Inflammatory macrophage treated with lipopolysaccharide for 1 hour (primary cell): ENCODE data around the gene CACNA2D4.

Experiments
- DNase-seq, 2 donors: peaks; one replicate each; pipeline ENCODE4 v3.0.0-alpha.2; 2020 to 2022

Gene CACNA2D4

GRCh38 chr12:1869145-1869544, 49.3 kb downstream of the CACNA2D4 start:
- no peak for DNase-seq

GRCh38 chr12:1865284-1865866, 53.1 kb downstream of the CACNA2D4 start:
- no peak for DNase-seq

DNA sequence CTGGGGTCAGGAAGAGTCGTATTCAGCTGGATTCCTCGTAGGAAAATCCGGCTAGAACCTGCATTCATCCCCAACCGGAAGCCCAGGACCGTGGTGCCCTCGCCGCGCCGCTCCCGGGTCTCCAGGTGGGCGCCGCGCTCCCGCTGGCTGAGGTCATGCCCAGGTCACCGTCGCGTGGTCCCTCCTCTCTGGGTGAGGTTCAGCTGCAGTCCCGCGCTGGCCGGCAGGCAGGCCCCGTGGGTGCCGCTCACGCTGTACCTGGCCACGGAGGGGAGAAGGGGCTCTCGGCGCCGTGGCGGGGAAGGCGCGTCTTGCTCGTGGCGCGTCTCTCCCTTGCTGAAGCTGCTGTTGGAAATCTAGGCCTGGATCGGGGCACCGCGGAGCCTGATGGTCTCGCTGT, 53.6 kb downstream of the CACNA2D4 start:
- no peak for DNase-seq

GRCh38 chr12:1864456-1864855, 54.0 kb downstream of the CACNA2D4 start:
- no peak for DNase-seq

DNA sequence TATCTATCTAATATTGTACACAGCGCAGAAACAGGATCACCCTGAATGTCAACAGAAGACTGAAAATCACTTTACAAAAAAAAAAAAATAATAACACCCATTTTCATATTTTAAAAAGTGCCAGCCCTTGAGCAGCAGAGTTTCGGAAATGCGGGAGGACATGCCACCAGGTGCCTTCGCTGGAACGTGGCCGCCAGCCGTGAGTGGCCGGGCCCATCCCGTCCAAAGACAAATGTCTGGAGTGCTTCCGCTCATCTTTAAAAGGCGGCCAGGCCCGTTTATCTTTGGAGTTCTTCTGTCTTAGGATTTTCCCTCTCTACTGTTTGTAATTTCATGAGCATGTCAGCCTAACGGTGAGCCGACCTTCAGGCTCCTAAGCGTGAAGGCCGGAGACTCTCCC, 54.6 kb downstream of the CACNA2D4 start:
- DNase-seq, result no peak

DNA sequence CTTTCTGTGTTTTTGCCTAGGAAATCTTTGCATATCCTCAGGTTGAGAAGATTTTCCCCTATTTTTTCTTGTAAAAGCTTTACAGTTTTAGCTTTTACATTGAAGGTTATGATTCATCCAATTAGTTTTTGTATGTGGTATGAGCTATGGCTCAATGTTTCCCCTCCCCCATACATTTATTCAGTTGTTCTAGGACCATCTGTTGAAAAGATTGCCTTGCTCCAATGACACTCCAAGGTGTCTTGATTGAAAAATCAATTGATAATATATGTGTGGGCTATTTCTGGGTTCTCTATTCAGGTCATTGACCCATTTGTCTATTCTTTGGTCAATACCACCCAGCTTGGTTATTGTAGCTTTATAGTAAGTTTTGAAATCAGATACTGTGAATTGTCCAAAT, 55.5 kb downstream of the CACNA2D4 start:
- DNase-seq, result no peak

- DNase-seq, result no peak
Measured at GRCh38 chr12:1859643-1860042, 58.8 kb downstream of the CACNA2D4 start.

- DNase-seq, result no peak
Measured at GRCh38 chr12:1858456-1858855, 60.0 kb downstream of the CACNA2D4 start.

- DNase-seq, result no peak
Measured at GRCh38 chr12:1857821-1858220, 60.6 kb downstream of the CACNA2D4 start.

- no peak for DNase-seq
Measured at GRCh38 chr12:1857086-1857485, 61.4 kb downstream of the CACNA2D4 start.

DNA sequence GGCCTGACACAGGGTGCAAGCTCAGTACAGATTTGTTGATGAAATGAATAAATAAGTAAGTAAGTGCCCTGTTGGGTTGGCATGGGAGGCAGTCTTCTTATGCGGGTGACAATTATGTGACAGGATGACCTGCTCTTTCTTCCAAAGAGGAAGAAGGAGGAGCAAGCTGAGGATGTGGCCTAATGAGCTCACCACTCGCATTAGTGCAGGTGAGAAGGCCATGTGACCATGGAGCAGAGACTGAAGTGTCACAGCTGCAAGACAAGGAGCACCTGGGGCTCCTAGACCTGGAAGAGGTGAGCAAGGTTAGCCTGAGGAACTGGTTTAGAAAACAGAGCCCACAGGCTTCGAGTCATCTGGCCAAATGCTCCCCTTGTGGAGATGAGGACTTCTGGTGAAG, 63.2 kb downstream of the CACNA2D4 start:
- no peak for DNase-seq

- DNase-seq, result no peak
Measured at GRCh38 chr12:1853716-1854115, 64.7 kb downstream of the CACNA2D4 start.

- peak in 1 of 2 donors; percentile 16 for DNase-seq
Measured at GRCh38 chr12:1852076-1852475, 66.4 kb downstream of the CACNA2D4 start.

GRCh38 chr12:1851151-1851701, 67.2 kb downstream of the CACNA2D4 start:
- DNase-seq, result no peak

GRCh38 chr12:1848745-1849144, 69.7 kb downstream of the CACNA2D4 start:
- no peak for DNase-seq

DNA sequence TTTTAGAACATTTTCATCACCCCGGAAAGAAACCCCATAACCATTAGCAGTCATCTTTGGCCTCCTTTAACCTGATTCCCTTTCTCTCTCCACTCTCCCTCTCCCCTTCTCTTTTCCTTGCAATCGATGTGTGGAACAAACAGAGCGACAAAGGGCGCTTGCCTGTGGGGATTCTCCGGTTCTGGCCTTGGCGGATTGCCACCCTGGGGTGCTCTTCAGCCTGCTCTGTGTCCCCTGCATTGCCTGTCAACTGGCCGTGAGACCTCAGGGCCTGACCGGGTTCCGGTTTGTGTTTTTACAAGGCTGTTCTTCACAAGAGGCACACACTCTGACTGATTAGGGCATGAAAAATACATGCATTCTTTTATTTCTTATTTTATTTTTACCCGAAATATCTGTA, 70.3 kb downstream of the CACNA2D4 start:
- no peak for DNase-seq

- DNase-seq, result no peak
Measured at GRCh38 chr12:1847411-1847810, 71.0 kb downstream of the CACNA2D4 start.

DNA sequence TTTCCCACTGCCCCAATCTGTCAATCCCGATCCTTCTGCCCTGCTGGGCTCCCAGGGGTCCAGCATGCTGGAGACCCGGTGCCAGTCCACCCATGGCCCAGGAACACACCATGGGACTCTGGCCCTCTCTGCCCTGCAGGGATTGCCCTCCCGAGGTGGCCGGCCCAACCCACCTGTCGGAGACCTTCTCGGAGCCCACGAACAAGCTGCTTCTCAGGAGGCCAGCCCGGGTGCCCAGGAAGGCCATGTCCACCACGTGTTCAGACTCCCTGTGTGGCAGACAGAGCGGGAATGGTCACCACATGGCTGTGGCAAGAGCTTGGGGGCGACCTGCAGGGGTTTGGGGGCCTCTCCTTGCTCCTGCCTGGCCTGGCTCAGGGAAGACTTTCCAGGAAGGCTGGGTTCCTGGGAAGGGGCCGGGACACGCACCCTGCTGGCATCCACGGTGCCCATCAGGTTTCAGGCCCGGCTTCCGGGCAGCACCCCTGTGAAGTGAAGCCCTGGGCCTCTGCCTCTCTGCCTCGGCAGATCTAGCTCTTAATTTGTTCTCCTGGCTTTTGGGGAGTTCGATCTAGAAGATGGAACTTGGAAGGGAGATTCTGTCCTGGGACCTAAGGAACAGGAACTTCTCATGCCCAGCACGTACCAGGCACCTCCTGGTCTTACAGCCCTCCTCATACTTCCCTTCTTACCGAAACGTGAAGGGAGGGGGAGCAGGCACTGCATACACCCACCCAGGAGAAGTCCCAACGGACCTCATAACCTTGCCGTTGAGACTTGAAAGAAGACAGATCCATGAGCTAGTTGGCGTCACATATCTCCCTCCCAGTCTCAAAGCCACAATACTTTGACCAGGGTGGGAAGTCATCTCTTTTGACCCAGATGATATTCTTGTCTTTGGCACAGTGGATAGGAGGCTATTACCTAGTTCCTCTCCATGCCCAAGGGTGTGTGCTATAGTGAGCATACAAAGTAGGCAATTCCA, 71.7 kb downstream of the CACNA2D4 start:
- no peak for DNase-seq

GRCh38 chr12:1845886-1846285, 72.6 kb downstream of the CACNA2D4 start:
- DNase-seq, result no peak

GRCh38 chr12:1845427-1845826, 73.0 kb downstream of the CACNA2D4 start:
- no peak for DNase-seq

DNA sequence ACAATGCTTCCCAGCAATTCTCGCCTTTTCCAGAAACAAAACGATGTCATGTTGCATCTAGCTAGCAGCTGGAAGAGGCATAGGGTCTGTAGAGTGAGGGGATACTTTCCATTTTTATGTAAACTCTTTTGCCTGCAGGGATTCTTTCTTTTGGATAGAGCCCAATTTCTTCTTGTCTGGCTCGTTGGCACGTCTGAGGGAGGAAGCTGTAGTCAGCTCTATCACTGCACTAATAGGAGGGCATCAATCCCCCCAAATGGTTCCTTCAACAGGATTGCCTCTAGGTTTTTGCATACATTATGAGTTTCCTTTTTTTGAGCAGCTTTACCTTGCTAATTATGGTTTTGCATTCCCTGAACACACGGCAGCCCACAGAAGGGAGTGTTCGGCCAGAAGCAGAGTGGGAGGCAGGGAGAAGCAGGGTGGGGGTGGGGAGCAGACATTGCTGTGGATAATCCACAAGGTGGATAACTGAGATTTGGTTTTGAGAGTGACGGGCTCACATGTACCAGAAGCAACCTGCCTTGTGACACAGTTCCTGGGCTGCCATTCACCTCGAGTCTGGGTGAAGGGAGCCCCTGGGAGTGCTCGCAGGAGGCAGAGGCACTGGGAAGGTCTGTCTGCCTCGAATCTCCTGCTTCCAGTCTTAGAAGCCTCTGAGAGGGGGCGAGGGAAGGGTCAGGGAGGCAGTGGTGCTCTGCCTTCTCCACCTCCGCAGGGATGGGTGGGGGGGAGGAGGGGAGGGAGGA, 73.6 kb downstream of the CACNA2D4 start:
- DNase-seq, result no peak

GRCh38 chr12:1844223-1844622, 74.2 kb downstream of the CACNA2D4 start:
- no peak for DNase-seq

DNA sequence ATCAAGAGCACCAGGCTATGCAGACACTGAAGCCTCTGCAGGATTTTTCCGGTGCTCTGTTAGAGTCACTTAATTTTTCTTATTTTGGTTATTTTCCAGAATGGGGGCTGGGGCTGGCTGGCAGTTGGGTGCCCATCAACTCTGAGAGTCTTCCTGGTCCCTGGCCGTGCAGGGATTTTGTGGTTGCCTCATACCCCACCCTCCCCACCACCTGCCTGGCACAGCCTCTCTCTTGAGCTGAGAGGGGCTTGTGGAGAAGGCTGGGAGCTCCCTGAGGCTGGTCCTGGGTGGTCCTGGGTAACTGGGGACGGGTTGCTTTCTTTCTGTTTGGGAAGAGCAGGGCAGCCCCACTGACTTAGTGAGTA, 74.8 kb downstream of the CACNA2D4 start:
- DNase-seq, result no peak
